Spleen (tissue), 11 donors: ENCODE measurements around the gene CAPN11. TPM values are rescaled to one million over a fixed set of nuclear protein-coding genes. Genes with fewer than 3 reads are reported as not detected.
"Not testable (repeated sequence)": the region's sequence is repeated elsewhere in the genome, so short reads cannot be mapped to it uniquely, and the experiment has no call there.

ENCODE experiments used
- DNase-seq: peaks from one replicate; pipeline ENCODE4 v3.0.0-alpha.2; 2020
- H3K27ac ChIP-seq, 8 donors: fragments of 200-600 bp; sonication (generic) in 7 of 8; 1 replicate in 4 of 8; 2 replicates in 4 of 8; pipeline versions ENCODE4 v1.5.0 to v1.8.0; 2016 to 2021; ENCODE audit warnings: inconsistent platforms in 4 of 8, mild to moderate bottlenecking in 4 of 8, moderate library complexity in 1 of 8
- H3K27me3 ChIP-seq, 7 donors: fragments of 200-600 bp; sonication (generic) in 6 of 7; replicated peaks in 1 of 7; 1 replicate in 4 of 7; 2 replicates in 3 of 7; pipeline versions ENCODE4 v1.5.0 to v1.8.0; 2016 to 2021; ENCODE audit warnings: inconsistent platforms in 3 of 7, mild to moderate bottlenecking in 1 of 7
- H3K36me3 ChIP-seq, 6 donors: fragments of 200-600 bp; sonication (generic) in 5 of 6; 1 replicate in 4 of 6; 2 replicates in 2 of 6; pipeline versions ENCODE4 v1.5.0 to v1.8.0; 2016 to 2021; ENCODE audit warnings: inconsistent platforms in 2 of 6
- H3K4me1 ChIP-seq, 6 donors: fragments of 200-600 bp; sonication (generic) in 5 of 6; 1 replicate in 3 of 6; 2 replicates in 3 of 6; pipeline versions ENCODE4 v1.5.0 to v1.8.0; 2016 to 2021; ENCODE audit warnings: inconsistent platforms in 3 of 6
- H3K4me3 ChIP-seq, 8 donors: fragments of 200-600 bp; sonication (generic) in 7 of 8; 1 replicate in 4 of 8; 2 replicates in 4 of 8; pipeline versions ENCODE4 v1.5.0 to v1.8.0; 2016 to 2021; ENCODE audit warnings: inconsistent platforms in 4 of 8, mild to moderate bottlenecking in 4 of 8, moderate library complexity in 2 of 8
- H3K9me3 ChIP-seq, 8 donors: fragments of 200-600 bp; sonication (generic) in 7 of 8; 1 replicate in 4 of 8; 2 replicates in 4 of 8; pipeline versions ENCODE4 v1.5.0 to v1.8.0; 2016 to 2021; ENCODE audit warnings: inconsistent platforms in 4 of 8
- POLR2A ChIP-seq, 3 donors: fragments of 450-650 bp; IDR thresholded peaks; one replicate each; pipeline ENCODE4 v1.5.1; 2017; ENCODE audit warnings: antibody characterized with exemption in 3 of 3, mild to moderate bottlenecking in 1 of 3
- POLR2AphosphoS5 ChIP-seq, 3 donors: sonication (generic); formaldehyde crosslinking; IDR thresholded peaks; one replicate each; pipeline ENCODE4 v1.5.1; 2017; ENCODE audit warnings: antibody characterized with exemption in 3 of 3
- WGBS, 5 donors: extraction: QIAGEN DNeasy Blood & Tissue Kit in 3 of 5; methylation state at CpG; one replicate each; pipeline versions ENCODE4 v1.1.5 to v1.1.7; 2013 to 2018; 5-methylcytosine and 5-hydroxymethylcytosine counted together
- intact Hi-C: fragments of 100-400 bp; cut with DNase I; formaldehyde crosslinking; loops from one replicate; pipeline ENCODE4 v1.15.0; 2023; ENCODE audit warnings: low total_unique reads
- polyA plus RNA-seq, 3 donors: library from polyadenylated mRNA; stranded (reverse); fragments of 200-250 nt; gene quantifications; one replicate each; pipeline ENCODE4 v1.2.1, GENCODE V29; 2013
- total RNA-seq, 7 donors: library from RNA; depleted of rRNA in 3 of 7; stranded (reverse); fragments of >200 nt in 3 of 7; fragmentation: NEBNext Ultra II Directional in 4 of 7; extraction: Animal tissue kit (Norgen Biotek cat#: 25700) in 4 of 7; gene quantifications; one replicate each; pipeline versions ENCODE4 v1.1.0 to v1.2.1, GENCODE V29; 2016 to 2021
- TF ChIP-seq, protein P1 (sequence below), 11 experiments: fragments of 200-600 bp in 7 of 11; fragments of 450-650 bp in 4 of 11; sonication (generic) in 4 of 11; IDR thresholded peaks in 8 of 11; conservative IDR thresholded peaks in 3 of 11; 1 replicate in 7 of 11; 2 replicates in 4 of 11; pipeline versions ENCODE4 v1.4.0 to v1.8.0; 2016 to 2021; ENCODE audit warnings: antibody characterized with exemption in 11 of 11, inconsistent platforms in 4 of 11, mild to moderate bottlenecking in 1 of 11
- donor health status: healthy with polysubstance abuse.
- donor health status: DM: no; HTN: no; CAD: no; lungs with moderate emphysema.
- donor health status: DM: no; HTN: no; CAD: no.
- donor health status: Bipolar disorder and iron deficiency.
- donor health status: healthy.
- donor health status: DM: no; HTN: no; CAD: no.
- donor health status: DM: yes; HTN: yes; CAD: no.

The CAPN11 gene
- total and polyA plus RNA-seq, 10 donors = 0.12 to 0.26 (median 0.17) TPM; not detected in 3

GRCh38 chr6:44139351-44139743 lies 19.3 kb upstream of the CAPN11 start:
- H3K27me3 ChIP-seq = no peaks in the 10 kb centered on the region
- H3K9me3 ChIP-seq = no peaks in the 10 kb centered on the region
- WGBS, 5 donors = 85 to 100% (median 88%) methylated on average over 2 to 10 of the region's 10 CpGs
- peak; percentile 42 for DNase-seq
- no peaks in the 10 kb centered on the region for H3K4me1 ChIP-seq
- H3K4me3 ChIP-seq = no peak overlapping the region
- intact Hi-C loops = no loop called here
- no peak overlapping the region for H3K27ac ChIP-seq
- H3K36me3 ChIP-seq = peaks cover 0 to 95% (median 26%) of the 10 kb centered on the region in 6 donors
- TF ChIP-seq POLR2AphosphoS5 (IDR thresholded peaks at IDR 0.05) = peak in 1 of 3 donors; percentile 6
- TF ChIP-seq, protein P1, sequence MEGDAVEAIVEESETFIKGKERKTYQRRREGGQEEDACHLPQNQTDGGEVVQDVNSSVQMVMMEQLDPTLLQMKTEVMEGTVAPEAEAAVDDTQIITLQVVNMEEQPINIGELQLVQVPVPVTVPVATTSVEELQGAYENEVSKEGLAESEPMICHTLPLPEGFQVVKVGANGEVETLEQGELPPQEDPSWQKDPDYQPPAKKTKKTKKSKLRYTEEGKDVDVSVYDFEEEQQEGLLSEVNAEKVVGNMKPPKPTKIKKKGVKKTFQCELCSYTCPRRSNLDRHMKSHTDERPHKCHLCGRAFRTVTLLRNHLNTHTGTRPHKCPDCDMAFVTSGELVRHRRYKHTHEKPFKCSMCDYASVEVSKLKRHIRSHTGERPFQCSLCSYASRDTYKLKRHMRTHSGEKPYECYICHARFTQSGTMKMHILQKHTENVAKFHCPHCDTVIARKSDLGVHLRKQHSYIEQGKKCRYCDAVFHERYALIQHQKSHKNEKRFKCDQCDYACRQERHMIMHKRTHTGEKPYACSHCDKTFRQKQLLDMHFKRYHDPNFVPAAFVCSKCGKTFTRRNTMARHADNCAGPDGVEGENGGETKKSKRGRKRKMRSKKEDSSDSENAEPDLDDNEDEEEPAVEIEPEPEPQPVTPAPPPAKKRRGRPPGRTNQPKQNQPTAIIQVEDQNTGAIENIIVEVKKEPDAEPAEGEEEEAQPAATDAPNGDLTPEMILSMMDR (IDR thresholded peaks at IDR 0.05 in 8 of 11, conservative IDR thresholded peaks at IDR 0.05 in 3 of 11) = no peak

- intact Hi-C loops = no loop called here
- H3K27ac ChIP-seq = no peak overlapping the region
- WGBS, 5 donors = 6 to 100% (median 100%) methylated on average over 1 of the region's 1 CpG
Observed at GRCh38 chr6:44142835-44143234, 15.8 kb upstream of the CAPN11 start.

GRCh38 chr6:44143731-44144130 lies 14.9 kb upstream of the CAPN11 start:
- Histone ChIP-seq H3K4me1 (no peaks in the 10 kb centered on the region), H3K9me3 (no peaks in the 10 kb centered on the region), H3K4me3 (no peak overlapping the region), H3K27me3 (no peaks in the 10 kb centered on the region), H3K27ac (no peak overlapping the region), H3K36me3 (peaks cover 0 to 95% (median 37%) of the 10 kb centered on the region in 6 donors)
- TF ChIP-seq, protein P1 (IDR thresholded peaks at IDR 0.05 in 8 of 11, conservative IDR thresholded peaks at IDR 0.05 in 3 of 11) = no peak
- TF ChIP-seq POLR2AphosphoS5 (IDR thresholded peaks at IDR 0.05) = no peak
- TF ChIP-seq POLR2A (IDR thresholded peaks at IDR 0.05) = no peak
- peak; percentile 14 for DNase-seq
- 80 to 97% (median 96%) methylated on average over 1 of the region's 1 CpG for WGBS, 5 donors
- intact Hi-C loops = no loop called here

More at GRCh38 chr6:44142835-44143234, 15.8 kb upstream of the CAPN11 start:
- TF ChIP-seq POLR2A (IDR thresholded peaks at IDR 0.05) (no peak), POLR2AphosphoS5 (IDR thresholded peaks at IDR 0.05) (no peak)
- TF ChIP-seq, protein P1 (IDR thresholded peaks at IDR 0.05 in 8 of 11, conservative IDR thresholded peaks at IDR 0.05 in 3 of 11) = no peak
- peaks cover 0 to 95% (median 29%) of the 10 kb centered on the region in 6 donors for H3K36me3 ChIP-seq
- H3K4me1 ChIP-seq = no peaks in the 10 kb centered on the region
- no peaks in the 10 kb centered on the region for H3K9me3 ChIP-seq
- H3K4me3 ChIP-seq = no peak overlapping the region
- peak; percentile 4 for DNase-seq
- no peaks in the 10 kb centered on the region for H3K27me3 ChIP-seq

DNA sequence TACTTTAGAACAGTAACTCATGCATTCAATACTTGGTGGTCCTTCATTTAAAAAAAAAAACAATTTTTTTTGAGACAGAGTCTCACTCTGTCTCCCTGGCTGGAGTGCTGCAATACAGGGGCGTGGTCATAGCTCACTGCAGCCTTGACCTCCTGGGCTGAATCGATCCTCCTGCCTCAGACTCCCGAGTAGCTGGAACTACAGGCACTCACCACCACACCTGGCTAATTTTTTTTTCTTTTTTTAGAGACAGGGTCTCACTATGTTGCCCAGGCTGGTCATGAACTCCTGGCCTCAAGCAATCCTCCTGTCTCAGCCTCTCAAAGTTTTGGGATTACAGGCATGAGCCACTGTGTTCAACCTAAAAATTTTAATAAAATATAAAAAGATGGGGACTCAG lies 14.1 kb upstream of the CAPN11 start:
- peaks cover 0 to 95% (median 42%) of the 10 kb centered on the region in 6 donors for H3K36me3 ChIP-seq
- 28 to 88% (median 58%) methylated on average over 3 of the region's 3 CpGs for WGBS, 5 donors
- intact Hi-C loops, H3K27me3 ChIP-seq, H3K27ac ChIP-seq, H3K9me3 ChIP-seq, H3K4me1 ChIP-seq, H3K4me3 ChIP-seq: not testable (repeated sequence)
- peak; percentile 13 for DNase-seq

DNA sequence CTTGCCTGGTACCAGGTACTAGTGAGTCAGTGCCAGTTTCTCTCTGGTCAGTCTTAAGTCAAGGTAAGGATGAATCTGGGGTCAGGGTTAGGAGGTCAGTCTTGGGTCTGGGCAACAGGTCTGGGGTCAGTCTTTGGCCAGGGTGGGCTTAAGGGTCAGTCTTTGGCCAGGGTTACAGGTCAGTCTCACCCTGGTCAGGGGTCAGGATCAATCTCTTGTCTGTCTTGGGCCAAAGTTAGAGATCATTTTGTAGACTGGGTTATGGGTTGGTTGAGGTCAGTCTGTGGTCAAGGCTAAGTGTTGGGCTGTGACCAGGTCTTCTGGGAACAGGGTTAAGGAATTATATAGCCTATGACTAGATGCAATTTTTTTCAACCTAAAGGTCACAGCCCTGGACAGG lies 12.8 kb upstream of the CAPN11 start:
- no peak for TF ChIP-seq POLR2AphosphoS5 (IDR thresholded peaks at IDR 0.05)
- TF ChIP-seq, protein P1 (IDR thresholded peaks at IDR 0.05 in 8 of 11, conservative IDR thresholded peaks at IDR 0.05 in 3 of 11) = no peak
- no peak for TF ChIP-seq POLR2A (IDR thresholded peaks at IDR 0.05)
- Histone ChIP-seq H3K27ac (no peak overlapping the region), H3K4me1 (no peaks in the 10 kb centered on the region), H3K9me3 (no peaks in the 10 kb centered on the region), H3K36me3 (peaks cover 0 to 95% (median 37%) of the 10 kb centered on the region in 6 donors), H3K27me3 (no peaks in the 10 kb centered on the region), H3K4me3 (no peak overlapping the region)
- intact Hi-C loops = no loop called here
- peak; percentile 12 for DNase-seq
